T-cell (primary cell): ENCODE data around the gene ASTN1. TPM values are rescaled to one million over a fixed set of nuclear protein-coding genes. Genes with fewer than 3 reads are reported as not detected.

Experiments used
- ATAC-seq, 4 experiments: fragments of 200-7000 bp in 3 of 4; fragments of 150-1000 bp in 1 of 4; cut with Tn5 transposase; replicated peaks in 1 of 4; 1 replicate in 3 of 4; 2 replicates in 1 of 4; pipeline ENCODE4 v1.10.0; 2021; ENCODE audit warnings: moderate library complexity in 3 of 4, mild to moderate bottlenecking in 2 of 4, moderate number of reproducible peaks in 1 of 4
- CTCF ChIA-PET, 2 donors: fragments of 300-600 bp; sonication (Branson Sonifier 250); formaldehyde crosslinking; loops; one replicate each; lab custom pipeline; 2022; ENCODE audit warnings: antibody characterized with exemption in 2 of 2; lab: Charles Lee
- POLR2A ChIA-PET, 2 donors: fragments of 300-600 bp; sonication (Branson Sonifier 250); formaldehyde crosslinking; loops; one replicate each; lab custom pipeline; 2022; ENCODE audit warnings: antibody characterized with exemption in 2 of 2; lab: Charles Lee
- DNase-seq, 35 experiments: peaks; one replicate each; pipeline versions ENCODE4 v3.0.0 to v3.0.0-alpha.2; 2013 to 2023
- H3K27ac ChIP-seq: one replicate; pipeline ENCODE4 v1.5.1; 2013; ENCODE audit warnings: low read length
- H3K27me3 ChIP-seq, 2 experiments: replicated peaks in 1 of 2; 1 replicate in 1 of 2; 2 replicates in 1 of 2; pipeline versions ENCODE4 v1.6.1 to v1.7.0; 2013; ENCODE audit warnings: low read length in 1 of 2, mixed read lengths in 1 of 2; ENCODE audit not compliant: control insufficient read depth in 2 of 2, insufficient read depth in 2 of 2; ENCODE audit errors: extremely low read depth in 1 of 2
- H3K36me3 ChIP-seq, 2 donors: 1 replicate in 1 of 2; 2 replicates in 1 of 2; pipeline versions ENCODE4 v1.6.1 to v1.7.0; 2013; ENCODE audit warnings: low read length in 1 of 2; ENCODE audit not compliant: control insufficient read depth in 2 of 2, insufficient read depth in 1 of 2; ENCODE audit errors: extremely low read depth in 1 of 2
- H3K4me1 ChIP-seq, 2 experiments: 1 replicate in 1 of 2; 2 replicates in 1 of 2; pipeline versions ENCODE4 v1.6.1 to v1.7.0; 2013; ENCODE audit warnings: low read length in 2 of 2, mixed read lengths in 1 of 2; ENCODE audit not compliant: insufficient read depth in 2 of 2, control insufficient read depth in 1 of 2; ENCODE audit errors: extremely low read depth in 1 of 2
- H3K4me3 ChIP-seq, 2 donors: 1 replicate in 1 of 2; 2 replicates in 1 of 2; pipeline versions ENCODE4 v1.5.1 to v1.7.0; 2013; ENCODE audit warnings: mild to moderate bottlenecking in 2 of 2, low read length in 1 of 2, moderate library complexity in 1 of 2; ENCODE audit not compliant: control insufficient read depth in 1 of 2; ENCODE audit errors: extremely low read depth in 1 of 2
- H3K9me3 ChIP-seq: 2 replicates; pipeline ENCODE4 v1.7.0; 2013
- H3K27ac Mint-ChIP-seq, 2 donors: one replicate each; pipeline ENCODE4 v1.8.0; 2020 to 2021; ENCODE audit warnings: mild to moderate bottlenecking in 2 of 2, mixed read lengths in 2 of 2
- H3K27me3 Mint-ChIP-seq, 2 donors: one replicate each; pipeline ENCODE4 v1.8.0; 2021 to 2022; ENCODE audit warnings: mixed read lengths in 2 of 2
- H3K36me3 Mint-ChIP-seq: one replicate; pipeline ENCODE4 v1.8.0; 2021; ENCODE audit warnings: mixed read lengths
- H3K4me1 Mint-ChIP-seq, 3 donors: one replicate each; pipeline ENCODE4 v1.8.0; 2020 to 2022; ENCODE audit warnings: mixed read lengths in 3 of 3, mild to moderate bottlenecking in 1 of 3
- H3K4me3 Mint-ChIP-seq, 3 donors: one replicate each; pipeline ENCODE4 v1.8.0; 2020 to 2022; ENCODE audit warnings: mild to moderate bottlenecking in 3 of 3, mixed read lengths in 3 of 3, moderate library complexity in 3 of 3
- H3K9me3 Mint-ChIP-seq, 3 donors: one replicate each; pipeline ENCODE4 v1.8.0; 2020 to 2022; ENCODE audit warnings: mixed read lengths in 3 of 3
- WGBS: methylation state at CpG from one replicate; pipeline ENCODE4 v1.1.5; 2013; ENCODE audit warnings: missing lambda C conversion rate; ENCODE audit not compliant: insufficient coverage; 5-methylcytosine and 5-hydroxymethylcytosine counted together
- total RNA-seq, 35 experiments: library from RNA in 6 of 35; stranded (reverse) in 6 of 35; fragments of 120-200 nt in 1 of 35; gene quantifications; one replicate each; pipeline versions ENCODE4 v1.2.1 to v1.2.4 and lab custom pipeline; 2013 to 2026

Gene ASTN1
- total RNA-seq, 5 donors from 2014 or later (not counting 1 experiment from before 2014, with no cell fraction given): 0.06 TPM; not detected in 4

- Mint-ChIP-seq H3K4me3 (no peak overlapping the region), H3K36me3 (no peaks in the 10 kb centered on the region), H3K4me1 (no peaks in the 10 kb centered on the region), H3K27ac (no peak overlapping the region), H3K9me3 (peaks cover 8 to 10% (median 10%) of the 10 kb centered on the region in 3 donors), H3K27me3 (no peaks in the 10 kb centered on the region)
- H3K4me1 ChIP-seq: no peaks in the 10 kb centered on the region
- H3K27me3 ChIP-seq: no peaks in the 10 kb centered on the region
- DNase-seq (no peak), ATAC-seq (no peak)
- WGBS: 15% methylated on average over 2 of the region's 4 CpGs
- ChIA-PET POLR2A (no interaction called here), CTCF (no interaction called here)
- no peak overlapping the region for H3K27ac ChIP-seq
- H3K9me3 ChIP-seq: no peaks in the 10 kb centered on the region
- no peak overlapping the region for H3K4me3 ChIP-seq
- no peaks in the 10 kb centered on the region for H3K36me3 ChIP-seq
These were observed 220.7 kb downstream of the ASTN1 start for GRCh38 chr1:176943783-176944182.

- whole genome bisulfite sequencing: no CpG with 5 or more reads among the region's 1 CpG
These were observed 222.2 kb downstream of the ASTN1 start for GRCh38 chr1:176942346-176942745.

GRCh38 chr1:176939993-176940392 is 224.5 kb downstream of the ASTN1 start:
- no peaks in the 10 kb centered on the region for H3K36me3 Mint-ChIP-seq
- Histone ChIP-seq H3K27me3 (no peaks in the 10 kb centered on the region), H3K9me3 (no peaks in the 10 kb centered on the region), H3K27ac (no peak overlapping the region), H3K36me3 (no peaks in the 10 kb centered on the region), H3K4me1 (no peaks in the 10 kb centered on the region), H3K4me3 (no peak overlapping the region)
- peaks cover 5 to 10% (median 10%) of the 10 kb centered on the region in 3 donors for H3K9me3 Mint-ChIP-seq
- DNase-seq (no peak), ATAC-seq (no peak)
- H3K27ac Mint-ChIP-seq: no peak overlapping the region
- H3K4me1 Mint-ChIP-seq: no peaks in the 10 kb centered on the region
- ChIA-PET POLR2A (no interaction called here), CTCF (no interaction called here)
- no peaks in the 10 kb centered on the region for H3K27me3 Mint-ChIP-seq
- no peak overlapping the region for H3K4me3 Mint-ChIP-seq
- WGBS: 100% methylated on average over 1 of the region's 2 CpGs

More at GRCh38 chr1:176942346-176942745, 222.2 kb downstream of the ASTN1 start:
- no peaks in the 10 kb centered on the region for H3K9me3 ChIP-seq
- Mint-ChIP-seq H3K27ac (no peak overlapping the region), H3K36me3 (no peaks in the 10 kb centered on the region), H3K9me3 (peaks cover 8 to 10% (median 10%) of the 10 kb centered on the region in 3 donors), H3K4me3 (no peak overlapping the region), H3K4me1 (no peaks in the 10 kb centered on the region), H3K27me3 (no peaks in the 10 kb centered on the region)
- no peak for ATAC-seq
- POLR2A ChIA-PET: no interaction called here
- H3K4me3 ChIP-seq: no peak overlapping the region
- no peaks in the 10 kb centered on the region for H3K27me3 ChIP-seq
- no peaks in the 10 kb centered on the region for H3K36me3 ChIP-seq
- H3K27ac ChIP-seq: no peak overlapping the region
- no peak for DNase-seq
- CTCF ChIA-PET: no interaction called here
- H3K4me1 ChIP-seq: no peaks in the 10 kb centered on the region

GRCh38 chr1:176938375-176938774 is 226.1 kb downstream of the ASTN1 start:
- Mint-ChIP-seq H3K4me1 (no peaks in the 10 kb centered on the region), H3K4me3 (no peak overlapping the region), H3K36me3 (no peaks in the 10 kb centered on the region), H3K27ac (no peak overlapping the region), H3K9me3 (peaks cover 8 to 10% (median 10%) of the 10 kb centered on the region in 3 donors), H3K27me3 (no peaks in the 10 kb centered on the region)
- no peaks in the 10 kb centered on the region for H3K27me3 ChIP-seq
- no CpG with 5 or more reads among the region's 1 CpG for WGBS
- H3K36me3 ChIP-seq: no peaks in the 10 kb centered on the region
- no peaks in the 10 kb centered on the region for H3K4me1 ChIP-seq
- H3K4me3 ChIP-seq: no peak overlapping the region
- no peak overlapping the region for H3K27ac ChIP-seq
- ChIA-PET CTCF (no interaction called here), POLR2A (interaction anchor here (0.6 kb wide), 2 partner anchors 16 to 44 kb away, joined by 3 to 10 read pairs; no protein-coding TSS in a partner anchor)
- ATAC-seq (no peak), DNase-seq (no peak)
- no peaks in the 10 kb centered on the region for H3K9me3 ChIP-seq

GRCh38 chr1:176934370-176934769 is 230.1 kb downstream of the ASTN1 start:
- WGBS: no CpG with 5 or more reads among the region's 4 CpGs
- H3K27me3 Mint-ChIP-seq: peaks cover 0 to 4% of the 10 kb centered on the region in 2 donors
- DNase-seq (no peak), ATAC-seq (no peak)
- no peaks in the 10 kb centered on the region for H3K36me3 Mint-ChIP-seq
- Histone ChIP-seq H3K9me3 (no peaks in the 10 kb centered on the region), H3K36me3 (no peaks in the 10 kb centered on the region), H3K27me3 (no peaks in the 10 kb centered on the region), H3K4me3 (no peak overlapping the region), H3K4me1 (no peaks in the 10 kb centered on the region), H3K27ac (no peak overlapping the region)
- no peaks in the 10 kb centered on the region for H3K4me1 Mint-ChIP-seq
- ChIA-PET POLR2A (no interaction called here), CTCF (no interaction called here)
- H3K9me3 Mint-ChIP-seq: peaks cover 0 to 16% (median 3%) of the 10 kb centered on the region in 3 donors
- H3K27ac Mint-ChIP-seq: no peak overlapping the region
- no peak overlapping the region for H3K4me3 Mint-ChIP-seq

- Mint-ChIP-seq H3K9me3 (peaks cover 0 to 16% (median 8%) of the 10 kb centered on the region in 3 donors), H3K27ac (no peak overlapping the region), H3K4me3 (no peak overlapping the region), H3K36me3 (no peaks in the 10 kb centered on the region), H3K4me1 (no peaks in the 10 kb centered on the region), H3K27me3 (peaks cover 0 to 4% of the 10 kb centered on the region in 2 donors)
- Histone ChIP-seq H3K27ac (no peak overlapping the region), H3K27me3 (no peaks in the 10 kb centered on the region), H3K9me3 (no peaks in the 10 kb centered on the region), H3K4me3 (no peak overlapping the region), H3K4me1 (no peaks in the 10 kb centered on the region), H3K36me3 (no peaks in the 10 kb centered on the region)
- ATAC-seq (no peak), DNase-seq (no peak)
- 90% methylated on average over 2 of the region's 7 CpGs for WGBS
- CTCF ChIA-PET: no interaction called here
- POLR2A ChIA-PET: no interaction called here
These were observed 232.1 kb downstream of the ASTN1 start for GRCh38 chr1:176932114-176933104.
